ENCODE results near the gene RLN3. TPM values are rescaled to one million over a fixed set of nuclear protein-coding genes. Genes with fewer than 3 reads are reported as not detected.

RLN3 gene
- total RNA-seq, 6 donors from 2014 or later = 0.43 TPM; not detected in 5

DNA sequence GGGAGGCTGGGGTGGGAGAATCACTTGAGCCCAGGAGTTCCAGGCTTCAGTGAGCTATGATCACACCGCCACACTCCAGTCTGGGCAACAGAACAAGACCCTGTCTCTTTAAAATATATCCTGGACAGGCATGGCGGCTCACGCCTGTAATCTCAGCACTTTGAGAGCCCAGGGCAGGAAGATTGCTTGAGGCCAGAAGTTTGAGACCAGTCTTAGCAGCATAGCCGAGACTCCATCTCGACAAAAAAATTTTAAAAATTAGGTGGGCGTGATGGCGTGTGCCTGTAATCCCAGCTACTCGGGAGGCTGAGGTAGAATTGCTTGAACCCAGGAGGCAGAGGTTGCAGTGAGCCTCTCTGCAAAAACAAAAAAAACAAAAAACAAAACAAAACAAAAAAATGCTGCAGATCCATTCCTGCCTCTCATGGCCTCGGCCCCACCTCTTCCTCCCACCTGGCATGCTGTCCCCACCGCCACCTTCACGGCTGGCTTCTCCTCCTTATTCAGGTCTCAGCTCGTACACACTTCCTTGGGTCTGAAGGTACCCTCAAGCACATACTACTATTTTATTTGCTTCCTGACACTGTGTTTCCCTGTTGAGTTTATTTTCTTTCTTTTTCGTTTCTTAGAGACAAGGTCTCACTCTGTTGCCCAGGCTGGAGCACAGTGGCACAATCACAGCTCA lies 27.1 kb upstream of the RLN3 start:
- Histone ChIP-seq H3K9me3 (peaks cover 0 to 6% (median 0%) of the 10 kb centered on the region in 4 donors), H3K27me3 (no peaks in the 10 kb centered on the region), H3K4me1 (peaks cover 33 to 41% (median 38%) of the 10 kb centered on the region in 4 donors), H3K36me3 (peaks cover 0 to 7% (median 4%) of the 10 kb centered on the region in 4 donors), H3K4me3 (no peak overlapping the region), H3K27ac (peak overlapping the region in 1 of 4 donors; percentile 99)
- ATAC-seq (ENCODE audit: low FRiP score in 2 of 2) (no peak), DNase-seq (no peak)
- TF ChIP-seq POLR2A (IDR thresholded peaks at IDR 0.05) (no peak), POLR2AphosphoS5 (IDR thresholded peaks at IDR 0.05) (no peak), EP300 (IDR thresholded peaks at IDR 0.05) (no peak)
- TF ChIP-seq, protein P1, sequence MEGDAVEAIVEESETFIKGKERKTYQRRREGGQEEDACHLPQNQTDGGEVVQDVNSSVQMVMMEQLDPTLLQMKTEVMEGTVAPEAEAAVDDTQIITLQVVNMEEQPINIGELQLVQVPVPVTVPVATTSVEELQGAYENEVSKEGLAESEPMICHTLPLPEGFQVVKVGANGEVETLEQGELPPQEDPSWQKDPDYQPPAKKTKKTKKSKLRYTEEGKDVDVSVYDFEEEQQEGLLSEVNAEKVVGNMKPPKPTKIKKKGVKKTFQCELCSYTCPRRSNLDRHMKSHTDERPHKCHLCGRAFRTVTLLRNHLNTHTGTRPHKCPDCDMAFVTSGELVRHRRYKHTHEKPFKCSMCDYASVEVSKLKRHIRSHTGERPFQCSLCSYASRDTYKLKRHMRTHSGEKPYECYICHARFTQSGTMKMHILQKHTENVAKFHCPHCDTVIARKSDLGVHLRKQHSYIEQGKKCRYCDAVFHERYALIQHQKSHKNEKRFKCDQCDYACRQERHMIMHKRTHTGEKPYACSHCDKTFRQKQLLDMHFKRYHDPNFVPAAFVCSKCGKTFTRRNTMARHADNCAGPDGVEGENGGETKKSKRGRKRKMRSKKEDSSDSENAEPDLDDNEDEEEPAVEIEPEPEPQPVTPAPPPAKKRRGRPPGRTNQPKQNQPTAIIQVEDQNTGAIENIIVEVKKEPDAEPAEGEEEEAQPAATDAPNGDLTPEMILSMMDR (IDR thresholded peaks at IDR 0.05) = no peak
- whole genome bisulfite sequencing, 2 donors = 83 to 84% methylated on average over 12 to 13 of the region's 13 CpGs

GRCh38 chr19:14002571-14003250 lies 25.2 kb upstream of the RLN3 start:
- no peaks in the 10 kb centered on the region for H3K27me3 ChIP-seq
- H3K9me3 ChIP-seq = peaks cover 0 to 6% (median 0%) of the 10 kb centered on the region in 4 donors
- H3K36me3 ChIP-seq = peaks cover 0 to 2% (median 0%) of the 10 kb centered on the region in 4 donors
- 55 to 74% methylated on average over 13 of the region's 13 CpGs for WGBS, 2 donors
- TF ChIP-seq POLR2AphosphoS5 (IDR thresholded peaks at IDR 0.05) = no peak
- TF ChIP-seq, protein P1 (IDR thresholded peaks at IDR 0.05) = no peak
- no peak for TF ChIP-seq POLR2A (IDR thresholded peaks at IDR 0.05)
- no peak for TF ChIP-seq EP300 (IDR thresholded peaks at IDR 0.05)
- no peak for ATAC-seq (ENCODE audit: low FRiP score in 2 of 2)
- no peak overlapping the region for H3K4me3 ChIP-seq
- peak overlapping the region; percentile 97 to 100 (median 100) for H3K27ac ChIP-seq
- H3K4me1 ChIP-seq = peaks cover 33 to 42% (median 39%) of the 10 kb centered on the region in 4 donors
- no peak for DNase-seq

- TF ChIP-seq, protein P1 (IDR thresholded peaks at IDR 0.05) = no peak
- TF ChIP-seq POLR2AphosphoS5 (IDR thresholded peaks at IDR 0.05) = no peak
- TF ChIP-seq POLR2A (IDR thresholded peaks at IDR 0.05) = no peak
- no peak for TF ChIP-seq EP300 (IDR thresholded peaks at IDR 0.05)
- H3K4me1 ChIP-seq = peaks cover 33 to 42% (median 39%) of the 10 kb centered on the region in 4 donors
- no peak overlapping the region for H3K4me3 ChIP-seq
- no peaks in the 10 kb centered on the region for H3K27me3 ChIP-seq
- ATAC-seq (ENCODE audit: low FRiP score in 2 of 2) (no peak), DNase-seq (no peak)
- peaks cover 0 to 6% (median 0%) of the 10 kb centered on the region in 4 donors for H3K9me3 ChIP-seq
- 31 to 41% methylated on average over 10 of the region's 10 CpGs for WGBS, 2 donors
- peak overlapping the region; percentile 97 to 100 (median 100) for H3K27ac ChIP-seq
- H3K36me3 ChIP-seq = no peaks in the 10 kb centered on the region
Measured at GRCh38 chr19:14003251-14004055, 24.5 kb upstream of the RLN3 start.

GRCh38 chr19:14004619-14005348 lies 23.2 kb upstream of the RLN3 start:
- Histone ChIP-seq H3K9me3 (no peaks in the 10 kb centered on the region), H3K36me3 (no peaks in the 10 kb centered on the region), H3K27me3 (no peaks in the 10 kb centered on the region), H3K4me3 (peak overlapping the region in 3 of 4 donors; percentile 72 to 85 (median 81)), H3K4me1 (peaks cover 33 to 42% (median 39%) of the 10 kb centered on the region in 4 donors), H3K27ac (peak overlapping the region; percentile 97 to 100 (median 100))
- DNase-seq = peak in 1 of 2 donors; percentile 76
- 25% methylated on average over 13 to 14 of the region's 14 CpGs for WGBS, 2 donors
- TF ChIP-seq POLR2A (IDR thresholded peaks at IDR 0.05) (peak in 1 of 4 donors; percentile 7), EP300 (IDR thresholded peaks at IDR 0.05) (no peak), POLR2AphosphoS5 (IDR thresholded peaks at IDR 0.05) (no peak)
- TF ChIP-seq, protein P1 (IDR thresholded peaks at IDR 0.05) = no peak
- peak in 1 of 2 donors; percentile 1 for ATAC-seq (ENCODE audit: low FRiP score in 2 of 2)
